GM23338 (cell line): ENCODE measurements around the gene TRPM3. TPM values are rescaled to one million over a fixed set of nuclear protein-coding genes. Genes with fewer than 3 reads are reported as not detected.

Source experiments
- ATAC-seq: fragments of 200-7000 bp; cut with Tn5 transposase; 3 replicates; pipeline ENCODE4 v1.9.1; 2020
- DNase-seq: peaks from one replicate; pipeline ENCODE4 v3.0.0-alpha.2; 2015; ENCODE audit warnings: low spot score
- H2AFZ ChIP-seq: fragments of 200-600 bp; sonication (generic); 2 replicates; pipeline ENCODE4 v1.8.0; 2016; ENCODE audit warnings: antibody characterized with exemption, mild to moderate bottlenecking, moderate library complexity
- H3F3A ChIP-seq: fragments of 200-600 bp; sonication (generic); replicated peaks from 2 replicates; pipeline ENCODE4 v1.8.0; 2017; ENCODE audit warnings: antibody characterized with exemption, mixed run types, low read depth
- H3K27ac ChIP-seq: fragments of 200-600 bp; sonication (generic); 2 replicates; pipeline ENCODE4 v1.6.1; 2016; ENCODE audit warnings: low read depth
- H3K27me3 ChIP-seq: fragments of 200-600 bp; sonication (generic); 2 replicates; pipeline ENCODE4 v1.8.0; 2016; ENCODE audit warnings: mild to moderate bottlenecking, mixed run types, moderate library complexity; ENCODE audit not compliant: insufficient read depth
- H3K36me3 ChIP-seq: fragments of 200-600 bp; sonication (generic); 2 replicates; pipeline ENCODE4 v1.8.0; 2016; ENCODE audit warnings: mild to moderate bottlenecking; ENCODE audit not compliant: insufficient read depth
- H3K4me1 ChIP-seq: fragments of 200-600 bp; sonication (generic); 2 replicates; pipeline ENCODE4 v1.8.0; 2016; ENCODE audit warnings: mild to moderate bottlenecking, moderate library complexity; ENCODE audit not compliant: insufficient read depth
- H3K4me2 ChIP-seq: fragments of 200-600 bp; sonication (generic); 2 replicates; pipeline ENCODE4 v1.7.1; 2017; ENCODE audit warnings: mixed run types
- H3K4me3 ChIP-seq: fragments of 200-600 bp; sonication (generic); 2 replicates; pipeline ENCODE4 v1.6.1; 2016; ENCODE audit warnings: mixed run types
- H3K79me2 ChIP-seq: fragments of 200-600 bp; sonication (generic); replicated peaks from 2 replicates; pipeline ENCODE4 v1.8.0; 2017; ENCODE audit warnings: mild to moderate bottlenecking; ENCODE audit not compliant: insufficient read depth
- H3K9me2 ChIP-seq: fragments of 200-600 bp; sonication (generic); 2 replicates; pipeline ENCODE4 v1.8.0; 2017; ENCODE audit not compliant: insufficient read depth
- H4K20me1 ChIP-seq: fragments of 200-600 bp; sonication (generic); replicated peaks from 2 replicates; pipeline ENCODE4 v1.8.0; 2017; ENCODE audit warnings: mild to moderate bottlenecking; ENCODE audit not compliant: insufficient read depth
- H3K27ac Mint-ChIP-seq: 2 replicates; pipeline ENCODE4 v1.8.0; 2020; ENCODE audit warnings: inconsistent platforms, mild to moderate bottlenecking, moderate library complexity, mixed read lengths
- H3K27me3 Mint-ChIP-seq: 3 replicates; pipeline ENCODE4 v1.8.0; 2022; ENCODE audit warnings: low read depth, mild to moderate bottlenecking, moderate library complexity, mixed read lengths, inconsistent platforms; ENCODE audit not compliant: insufficient read depth, poor library complexity
- H3K36me3 Mint-ChIP-seq: 3 replicates; pipeline ENCODE4 v1.8.0; 2021; ENCODE audit warnings: low read depth, mild to moderate bottlenecking, inconsistent platforms, moderate library complexity, mixed read lengths
- H3K4me1 Mint-ChIP-seq: 3 replicates; pipeline ENCODE4 v1.8.0; 2020; ENCODE audit warnings: mild to moderate bottlenecking, inconsistent platforms, mixed read lengths
- H3K4me3 Mint-ChIP-seq: 3 replicates; pipeline ENCODE4 v1.8.0; 2021; ENCODE audit warnings: moderate library complexity, mild to moderate bottlenecking, inconsistent platforms, mixed read lengths
- H3K9me3 Mint-ChIP-seq: 3 replicates; pipeline ENCODE4 v1.8.0; 2020; ENCODE audit warnings: moderate library complexity, mild to moderate bottlenecking, inconsistent platforms, mixed read lengths
- CREB1 ChIP-seq: fragments of 250-450 bp; sonication (Bioruptor Pico); IDR thresholded peaks from 2 replicates; pipeline ENCODE4 v1.5.0; 2020; ENCODE audit warnings: low read depth, mild to moderate bottlenecking, moderate library complexity
- ETS1 ChIP-seq: IDR thresholded peaks from 2 replicates; pipeline ENCODE4 v1.6.1; 2016; ENCODE audit warnings: antibody characterized with exemption
- EZH2 ChIP-seq: fragments of 200-600 bp; sonication (generic); IDR thresholded peaks from one replicate; pipeline ENCODE4 v1.8.0; 2017; ENCODE audit warnings: antibody characterized with exemption, mild to moderate bottlenecking, low read depth; ENCODE audit not compliant: unreplicated experiment
- EZH2phosphoT487 ChIP-seq: fragments of 200-600 bp; sonication (generic); IDR thresholded peaks from one replicate; pipeline ENCODE4 v1.8.1; 2018; ENCODE audit warnings: antibody characterized with exemption; ENCODE audit not compliant: unreplicated experiment
- JUNB ChIP-seq: IDR thresholded peaks from one replicate; pipeline ENCODE4 v1.6.1; 2016; ENCODE audit warnings: antibody characterized with exemption; ENCODE audit not compliant: unreplicated experiment
- NANOG ChIP-seq: IDR thresholded peaks from 2 replicates; pipeline ENCODE4 v1.6.1; 2016; ENCODE audit warnings: antibody characterized with exemption, borderline replicate concordance
- POLR2AphosphoS5 ChIP-seq: IDR thresholded peaks from 2 replicates; pipeline ENCODE4 v1.6.1; 2016; ENCODE audit warnings: antibody characterized with exemption, low read depth
- STAT1 ChIP-seq: IDR thresholded peaks from one replicate; pipeline ENCODE4 v1.6.1; 2016; ENCODE audit warnings: antibody characterized with exemption; ENCODE audit not compliant: unreplicated experiment
- ZNF114 ChIP-seq: fragments of 250-450 bp; sonication (Bioruptor Pico); IDR thresholded peaks from 2 replicates; pipeline ENCODE4 v1.5.0; 2020; ENCODE audit warnings: mild to moderate bottlenecking, moderate library complexity
- ZNF331 ChIP-seq: fragments of 250-450 bp; sonication (Bioruptor Pico); IDR thresholded peaks from 2 replicates; pipeline ENCODE4 v1.5.0; 2020; ENCODE audit warnings: low read depth, mild to moderate bottlenecking, moderate library complexity
- ZNF462 ChIP-seq: fragments of 250-450 bp; sonication (Bioruptor Pico); IDR thresholded peaks from 2 replicates; pipeline ENCODE4 v1.5.0; 2020; ENCODE audit warnings: mild to moderate bottlenecking, moderate library complexity
- polyA plus RNA-seq: library from polyadenylated mRNA; unstranded; fragments of >200 nt; fragmentation: Nextera tagmentation; extraction: Ambion mirVana; gene quantifications from 2 replicates; pipeline ENCODE4 v1.2.1, GENCODE V29; 2016
- total RNA-seq: library from RNA; depleted of rRNA; stranded (reverse); fragments of >200 nt; shearing (Covaris generic); gene quantifications from 2 replicates; pipeline ENCODE4 v1.2.3, GENCODE V29; 2014
- TF ChIP-seq, protein P1 (sequence below), 2 experiments: fragments of 200-600 bp in 1 of 2; sonication (generic) in 1 of 2; conservative IDR thresholded peaks; 2 replicates each; pipeline versions ENCODE4 v1.5.1 to v1.6.1; 2016 to 2017; ENCODE audit warnings: antibody characterized with exemption in 2 of 2, low read depth in 2 of 2, mild to moderate bottlenecking in 2 of 2, moderate library complexity in 1 of 2
- TF ChIP-seq, protein P2 (sequence below): IDR thresholded peaks from one replicate; pipeline ENCODE4 v1.6.1; 2018; ENCODE audit warnings: antibody characterized with exemption; ENCODE audit not compliant: unreplicated experiment

The TRPM3 gene
- total and polyA plus RNA-seq, 2 experiments from 2014 or later: 2.8 to 8.2 TPM

- Mint-ChIP-seq H3K4me1 (peaks cover 24% of the 10 kb centered on the region), H3K27me3 (peaks cover 1% of the 10 kb centered on the region), H3K9me3 (no peaks in the 10 kb centered on the region), H3K27ac (no peak overlapping the region), H3K4me3 (no peak overlapping the region), H3K36me3 (no peaks in the 10 kb centered on the region)
- no peak for TF ChIP-seq POLR2AphosphoS5
- no peak for TF ChIP-seq ZNF331 (CRISPR knock-in tag)
- TF ChIP-seq ZNF462 (CRISPR knock-in tag): no peak
- TF ChIP-seq, protein P1, sequence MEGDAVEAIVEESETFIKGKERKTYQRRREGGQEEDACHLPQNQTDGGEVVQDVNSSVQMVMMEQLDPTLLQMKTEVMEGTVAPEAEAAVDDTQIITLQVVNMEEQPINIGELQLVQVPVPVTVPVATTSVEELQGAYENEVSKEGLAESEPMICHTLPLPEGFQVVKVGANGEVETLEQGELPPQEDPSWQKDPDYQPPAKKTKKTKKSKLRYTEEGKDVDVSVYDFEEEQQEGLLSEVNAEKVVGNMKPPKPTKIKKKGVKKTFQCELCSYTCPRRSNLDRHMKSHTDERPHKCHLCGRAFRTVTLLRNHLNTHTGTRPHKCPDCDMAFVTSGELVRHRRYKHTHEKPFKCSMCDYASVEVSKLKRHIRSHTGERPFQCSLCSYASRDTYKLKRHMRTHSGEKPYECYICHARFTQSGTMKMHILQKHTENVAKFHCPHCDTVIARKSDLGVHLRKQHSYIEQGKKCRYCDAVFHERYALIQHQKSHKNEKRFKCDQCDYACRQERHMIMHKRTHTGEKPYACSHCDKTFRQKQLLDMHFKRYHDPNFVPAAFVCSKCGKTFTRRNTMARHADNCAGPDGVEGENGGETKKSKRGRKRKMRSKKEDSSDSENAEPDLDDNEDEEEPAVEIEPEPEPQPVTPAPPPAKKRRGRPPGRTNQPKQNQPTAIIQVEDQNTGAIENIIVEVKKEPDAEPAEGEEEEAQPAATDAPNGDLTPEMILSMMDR (conservative IDR thresholded peaks at IDR 0.05; ENCODE audit: low read depth in 2 of 2): no peak
- TF ChIP-seq CREB1 (CRISPR knock-in tag): no peak
- TF ChIP-seq, protein P2, sequence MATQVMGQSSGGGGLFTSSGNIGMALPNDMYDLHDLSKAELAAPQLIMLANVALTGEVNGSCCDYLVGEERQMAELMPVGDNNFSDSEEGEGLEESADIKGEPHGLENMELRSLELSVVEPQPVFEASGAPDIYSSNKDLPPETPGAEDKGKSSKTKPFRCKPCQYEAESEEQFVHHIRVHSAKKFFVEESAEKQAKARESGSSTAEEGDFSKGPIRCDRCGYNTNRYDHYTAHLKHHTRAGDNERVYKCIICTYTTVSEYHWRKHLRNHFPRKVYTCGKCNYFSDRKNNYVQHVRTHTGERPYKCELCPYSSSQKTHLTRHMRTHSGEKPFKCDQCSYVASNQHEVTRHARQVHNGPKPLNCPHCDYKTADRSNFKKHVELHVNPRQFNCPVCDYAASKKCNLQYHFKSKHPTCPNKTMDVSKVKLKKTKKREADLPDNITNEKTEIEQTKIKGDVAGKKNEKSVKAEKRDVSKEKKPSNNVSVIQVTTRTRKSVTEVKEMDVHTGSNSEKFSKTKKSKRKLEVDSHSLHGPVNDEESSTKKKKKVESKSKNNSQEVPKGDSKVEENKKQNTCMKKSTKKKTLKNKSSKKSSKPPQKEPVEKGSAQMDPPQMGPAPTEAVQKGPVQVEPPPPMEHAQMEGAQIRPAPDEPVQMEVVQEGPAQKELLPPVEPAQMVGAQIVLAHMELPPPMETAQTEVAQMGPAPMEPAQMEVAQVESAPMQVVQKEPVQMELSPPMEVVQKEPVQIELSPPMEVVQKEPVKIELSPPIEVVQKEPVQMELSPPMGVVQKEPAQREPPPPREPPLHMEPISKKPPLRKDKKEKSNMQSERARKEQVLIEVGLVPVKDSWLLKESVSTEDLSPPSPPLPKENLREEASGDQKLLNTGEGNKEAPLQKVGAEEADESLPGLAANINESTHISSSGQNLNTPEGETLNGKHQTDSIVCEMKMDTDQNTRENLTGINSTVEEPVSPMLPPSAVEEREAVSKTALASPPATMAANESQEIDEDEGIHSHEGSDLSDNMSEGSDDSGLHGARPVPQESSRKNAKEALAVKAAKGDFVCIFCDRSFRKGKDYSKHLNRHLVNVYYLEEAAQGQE: no peak
- TF ChIP-seq ETS1: no peak
- TF ChIP-seq ZNF114 (CRISPR knock-in tag): no peak
- TF ChIP-seq EZH2phosphoT487: no peak
- TF ChIP-seq STAT1: no peak
- TF ChIP-seq EZH2: no peak
- no peak for TF ChIP-seq NANOG
- no peak for TF ChIP-seq JUNB
- Histone ChIP-seq H3K9me2 (no peaks in the 10 kb centered on the region), H2AFZ (no peak overlapping the region), H3K4me1 (peaks cover 11% of the 10 kb centered on the region; the same call in 1 of the 2 replicates), H3K4me2 (no peak overlapping the region), H3K27me3 (no peaks in the 10 kb centered on the region), H4K20me1 (no peaks in the 10 kb centered on the region), H3K4me3 (no peak overlapping the region), H3K36me3 (no peaks in the 10 kb centered on the region), H3F3A (no peaks in the 10 kb centered on the region), H3K27ac (no peak overlapping the region), H3K79me2 (no peaks in the 10 kb centered on the region)
- ATAC-seq (no peak), DNase-seq (no peak)
These were observed 232.9 kb downstream of the TRPM3 start for GRCh38 chr9:70888471-70888870.
